Renal pelvis (tissue), 12 donors: ENCODE results near the gene ZNF658. TPM values are rescaled to one million over a fixed set of nuclear protein-coding genes. Genes with fewer than 3 reads are reported as not detected.
"Not testable (repeated sequence)": the region's sequence is repeated elsewhere in the genome, so short reads cannot be mapped to it uniquely, and the experiment has no call there.

Experiments
- DNase-seq: peaks from one replicate; pipeline ENCODE4 v3.0.0-alpha.2; 2013
- long read RNA-seq, 16 experiments: transcript quantifications; one replicate each; lab custom pipeline, GENCODE V29; 2026
- polyA plus RNA-seq, 3 donors: library from polyadenylated mRNA; unstranded; fragments of 120-200 nt; gene quantifications; one replicate each; pipeline ENCODE4 v1.2.1, GENCODE V29; 2013; ENCODE audit not compliant: insufficient read length in 3 of 3

The ZNF658 gene
- 10 to 100 TPM in 1 of 3 donors, 1 to 10 TPM in 2; 8.5 to 11.4 (median 8.9) TPM for polyA plus RNA-seq
- long read RNA-seq, donor 1, result 0 reads
- long read RNA-seq, donor 2, full-length matches to known transcripts, result 1 of 1 reads
- long read RNA-seq, donor 2, partial matches to known transcripts, result 0 of 1 reads
- long read RNA-seq, donor 2, other reads (novel, unspliced or antisense), result 0 of 1 reads
- long read RNA-seq, donor 3, full-length matches to known transcripts, result 1 of 1 reads
- long read RNA-seq, donor 3, partial matches to known transcripts, result 0 of 1 reads
- long read RNA-seq, donor 3, other reads (novel, unspliced or antisense), result 0 of 1 reads
- long read RNA-seq, donor 4, full-length matches to known transcripts, result 3 of 3 reads
- long read RNA-seq, donor 4, partial matches to known transcripts, result 0 of 3 reads
- long read RNA-seq, donor 4, other reads (novel, unspliced or antisense), result 0 of 3 reads
- long read RNA-seq, donor 5, full-length matches to known transcripts, result 1 of 1 reads
- long read RNA-seq, donor 5, partial matches to known transcripts, result 0 of 1 reads
- long read RNA-seq, donor 5, other reads (novel, unspliced or antisense), result 0 of 1 reads
- long read RNA-seq, donor 6, full-length matches to known transcripts, result 3 of 3 reads
- long read RNA-seq, donor 6, partial matches to known transcripts, result 0 of 3 reads
- long read RNA-seq, donor 6, other reads (novel, unspliced or antisense), result 0 of 3 reads
- long read RNA-seq, donor 7, full-length matches to known transcripts, result 3 of 3 reads
- long read RNA-seq, donor 7, partial matches to known transcripts, result 0 of 3 reads
- long read RNA-seq, donor 7, other reads (novel, unspliced or antisense), result 0 of 3 reads
- long read RNA-seq, donor 8, full-length matches to known transcripts, result 1 of 1 reads
- long read RNA-seq, donor 8, partial matches to known transcripts, result 0 of 1 reads
- long read RNA-seq, donor 8, other reads (novel, unspliced or antisense), result 0 of 1 reads
- long read RNA-seq, donor 9, result 0 reads
- long read RNA-seq, donor 10, full-length matches to known transcripts, result 1 of 1 reads
- long read RNA-seq, donor 10, partial matches to known transcripts, result 0 of 1 reads
- long read RNA-seq, donor 10, other reads (novel, unspliced or antisense), result 0 of 1 reads
- long read RNA-seq, donor 11, full-length matches to known transcripts, result 1 of 1 reads
- long read RNA-seq, donor 11, partial matches to known transcripts, result 0 of 1 reads
- long read RNA-seq, donor 11, other reads (novel, unspliced or antisense), result 0 of 1 reads
- long read RNA-seq, donor 12, full-length matches to known transcripts, result 5 of 5 reads
- long read RNA-seq, donor 12, partial matches to known transcripts, result 0 of 5 reads
- long read RNA-seq, donor 12, other reads (novel, unspliced or antisense), result 0 of 5 reads
- long read RNA-seq, donor 13, result 0 reads
- long read RNA-seq, donor 14, result 0 reads
- long read RNA-seq, donor 15, full-length matches to known transcripts, result 1 of 1 reads
- long read RNA-seq, donor 15, partial matches to known transcripts, result 0 of 1 reads
- long read RNA-seq, donor 15, other reads (novel, unspliced or antisense), result 0 of 1 reads
- long read RNA-seq, donor 16, full-length matches to known transcripts, result 5 of 5 reads
- long read RNA-seq, donor 16, partial matches to known transcripts, result 0 of 5 reads
- long read RNA-seq, donor 16, other reads (novel, unspliced or antisense), result 0 of 5 reads

- DNase-seq, result peak; percentile 79
Observed at GRCh38 chr9:66900490-66901131, at the start of gene ZNF658. ZNF658 (plus strand) TSS chr9:66900725; CDS start chr9:66903562, 2,837 bp downstream.

DNA sequence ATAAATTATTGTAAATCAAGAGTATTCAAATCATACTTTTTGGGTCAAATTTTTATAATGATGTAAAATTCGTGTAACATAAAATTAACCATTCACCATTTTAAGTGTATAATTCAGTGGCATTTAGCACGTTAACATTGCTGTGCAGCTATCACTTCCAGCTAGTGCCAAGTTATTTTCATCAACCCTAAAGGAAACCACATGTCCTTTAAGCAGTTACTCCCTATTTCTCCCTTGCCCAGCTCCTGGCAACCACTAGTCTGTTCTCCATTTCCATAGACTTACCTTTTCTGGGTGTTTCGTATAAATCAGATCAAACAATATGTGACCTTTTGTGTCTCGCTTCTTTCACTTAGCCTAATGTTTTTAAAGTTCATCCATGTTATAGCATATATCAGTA lies 38.8 kb upstream of the ZNF658 start:
- DNase-seq, result not testable (repeated sequence)

- not testable (repeated sequence) for DNase-seq
Observed at GRCh38 chr9:66868660-66869059, 31.9 kb upstream of the ZNF658 start.

- DNase-seq, result not testable (repeated sequence)
Observed at GRCh38 chr9:66880605-66881004, 19.9 kb upstream of the ZNF658 start.

DNA sequence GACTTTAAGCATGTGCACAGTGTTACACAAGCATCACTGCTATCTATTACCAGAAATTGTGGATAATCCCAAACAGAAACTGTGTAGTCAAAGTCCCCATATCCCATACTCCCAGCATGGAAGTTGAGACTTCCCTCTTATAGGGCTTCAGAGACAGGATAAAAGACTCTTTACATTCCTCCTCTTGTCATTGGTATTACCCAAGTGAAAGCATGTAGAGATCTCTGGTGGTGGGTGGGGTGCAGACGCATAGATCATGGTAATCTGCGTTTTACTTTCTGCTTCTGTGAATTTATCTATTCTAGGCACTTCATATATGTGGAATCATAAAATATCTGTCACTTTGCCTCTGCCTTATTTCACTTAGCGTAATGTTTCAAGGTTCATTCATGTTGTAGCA lies 18.7 kb upstream of the ZNF658 start:
- not testable (repeated sequence) for DNase-seq

DNA sequence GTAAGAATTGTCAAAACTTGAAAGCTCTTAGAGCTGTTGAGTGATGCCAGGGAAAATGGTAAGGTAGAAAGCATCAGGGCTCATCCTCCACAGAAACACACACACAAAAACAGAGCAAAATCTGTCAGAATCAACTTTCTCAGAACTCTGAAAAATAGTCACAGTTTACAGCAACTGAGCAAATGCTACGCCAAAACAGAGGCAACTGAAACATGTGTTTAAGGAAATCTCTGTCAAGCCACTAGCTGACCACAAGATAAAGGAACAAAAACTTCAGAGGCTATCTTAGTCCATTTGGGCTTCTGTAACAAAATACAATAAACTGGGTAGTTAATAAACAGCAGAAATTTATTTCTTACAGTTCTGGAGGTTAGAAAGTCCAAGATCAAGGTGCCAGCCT lies 10.2 kb upstream of the ZNF658 start:
- DNase-seq, result not testable (repeated sequence)

DNA sequence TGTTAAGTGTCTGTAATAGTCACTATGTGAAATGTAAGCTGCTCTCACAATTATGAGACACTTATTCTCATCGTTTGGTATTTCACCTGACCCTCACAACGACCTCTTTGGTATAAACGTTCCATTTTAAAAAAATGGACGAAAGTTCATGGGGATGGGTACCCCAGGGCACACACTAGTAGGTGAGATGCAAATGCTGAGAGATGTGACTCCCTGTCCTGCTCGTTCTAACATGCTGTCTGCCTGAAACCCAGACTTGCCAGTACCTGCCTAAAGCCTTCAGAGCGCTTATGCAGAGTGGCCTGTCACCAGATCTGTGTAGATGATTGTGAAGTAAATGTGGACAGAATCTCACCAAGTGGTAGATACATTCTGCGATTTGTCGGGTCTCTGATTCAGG lies 616 bp downstream of the ZNF658 start:
- not testable (repeated sequence) for DNase-seq

DNA sequence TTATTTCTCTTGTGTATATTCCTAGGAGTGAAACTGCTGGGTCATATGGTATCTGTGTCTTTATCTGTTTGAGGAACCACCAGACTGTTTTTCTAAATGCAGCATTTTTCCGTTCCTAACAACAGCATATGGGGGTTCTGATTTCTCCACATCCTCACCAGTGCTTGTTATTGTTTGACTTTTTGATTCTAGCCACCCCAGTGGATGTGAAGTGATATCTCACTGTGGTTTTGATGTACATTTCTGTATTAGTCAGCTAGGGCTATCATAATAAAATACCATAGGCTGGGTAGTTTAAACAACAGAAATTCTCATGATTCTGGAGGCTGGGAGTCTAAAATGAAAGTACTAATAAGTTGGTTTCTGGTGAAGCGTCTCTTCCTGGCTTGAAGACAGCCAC lies 9.0 kb downstream of the ZNF658 start:
- not testable (repeated sequence) for DNase-seq

DNA sequence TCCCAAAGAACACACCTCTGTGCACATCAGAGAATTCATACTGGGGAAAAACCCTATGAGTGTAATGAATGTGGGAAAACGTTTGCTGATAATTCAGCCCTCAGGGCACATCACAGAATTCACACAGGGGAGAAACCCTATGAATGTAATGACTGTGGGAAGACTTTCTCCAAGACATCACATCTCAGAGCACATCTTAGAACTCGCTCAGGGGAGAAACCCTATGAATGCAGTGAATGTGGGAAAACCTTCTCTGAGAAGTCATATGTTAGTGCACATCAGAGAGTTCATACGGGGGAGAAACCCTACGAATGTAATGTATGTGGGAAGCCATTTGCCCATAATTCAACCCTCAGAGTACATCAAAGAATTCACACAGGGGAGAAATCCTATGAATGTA lies 19.5 kb downstream of the ZNF658 start:
- DNase-seq, result not testable (repeated sequence)

DNA sequence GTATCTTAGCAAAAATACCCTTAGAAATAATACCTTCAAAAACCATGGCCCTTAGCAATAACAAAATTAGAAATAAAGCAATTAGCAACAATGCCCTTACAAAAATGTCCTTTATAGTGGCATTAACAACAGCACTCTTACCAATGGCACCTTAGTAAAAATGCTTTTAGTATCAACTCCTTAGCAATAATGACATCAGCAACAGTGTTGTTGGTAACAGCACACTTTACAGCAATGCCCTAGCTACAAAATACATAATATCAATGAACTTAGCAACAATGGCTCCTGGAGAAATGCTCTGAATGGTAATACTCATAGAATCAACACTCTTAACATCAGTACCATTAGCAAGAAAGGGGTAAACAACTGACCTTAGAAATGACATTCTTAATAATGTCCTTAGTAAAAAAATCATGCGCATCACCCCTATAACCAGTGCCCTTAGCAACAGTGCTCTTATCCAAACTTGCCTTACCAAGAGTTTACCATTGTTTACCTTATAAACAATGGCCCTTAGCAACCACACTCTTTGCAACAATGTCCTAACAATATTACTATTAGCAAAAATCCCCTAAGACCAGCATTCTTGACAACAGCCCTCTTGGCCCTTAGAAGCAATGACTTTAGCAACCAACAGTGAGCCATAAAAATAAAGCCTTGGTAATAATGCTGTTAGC lies 35.8 kb downstream of the ZNF658 start:
- DNase-seq, result not testable (repeated sequence)

DNA sequence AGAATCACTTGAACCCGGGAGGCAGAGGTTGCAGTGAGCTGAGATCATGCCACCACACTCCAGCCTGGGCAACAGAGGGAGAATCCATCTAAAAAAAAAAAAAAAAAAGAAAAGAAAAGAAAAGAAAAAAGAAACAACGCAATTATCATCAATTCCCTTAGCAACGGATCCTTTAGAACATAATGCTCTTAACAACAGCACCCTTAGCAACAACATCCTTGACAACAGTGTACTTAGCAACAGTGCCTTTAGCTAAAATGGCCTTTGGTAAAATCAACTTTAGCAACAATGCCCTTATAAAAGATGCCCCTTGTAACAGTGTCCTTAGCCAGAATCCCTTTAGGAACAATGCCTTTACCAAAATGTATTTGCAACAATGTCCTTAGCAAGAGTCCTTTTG lies 37.1 kb downstream of the ZNF658 start:
- DNase-seq, result not testable (repeated sequence)

DNA sequence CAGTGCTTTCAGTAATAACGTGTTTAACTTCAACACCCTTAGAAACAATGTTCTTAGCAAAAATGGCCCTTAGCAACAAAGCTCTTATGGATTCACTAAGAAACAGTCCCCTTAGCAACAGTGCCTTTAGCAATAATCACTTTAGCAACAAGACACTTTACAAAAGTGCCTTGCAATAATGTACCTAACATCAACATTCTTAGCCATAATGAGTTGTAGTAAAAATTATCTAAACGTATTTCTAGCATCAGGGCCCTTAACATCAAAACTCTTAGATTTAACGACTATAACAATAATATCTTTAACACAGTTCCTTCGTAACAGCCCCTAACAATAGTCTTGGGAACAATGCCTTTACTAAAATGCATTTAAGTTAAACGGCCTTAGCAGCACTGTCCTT lies 37.8 kb downstream of the ZNF658 start:
- not testable (repeated sequence) for DNase-seq

DNA sequence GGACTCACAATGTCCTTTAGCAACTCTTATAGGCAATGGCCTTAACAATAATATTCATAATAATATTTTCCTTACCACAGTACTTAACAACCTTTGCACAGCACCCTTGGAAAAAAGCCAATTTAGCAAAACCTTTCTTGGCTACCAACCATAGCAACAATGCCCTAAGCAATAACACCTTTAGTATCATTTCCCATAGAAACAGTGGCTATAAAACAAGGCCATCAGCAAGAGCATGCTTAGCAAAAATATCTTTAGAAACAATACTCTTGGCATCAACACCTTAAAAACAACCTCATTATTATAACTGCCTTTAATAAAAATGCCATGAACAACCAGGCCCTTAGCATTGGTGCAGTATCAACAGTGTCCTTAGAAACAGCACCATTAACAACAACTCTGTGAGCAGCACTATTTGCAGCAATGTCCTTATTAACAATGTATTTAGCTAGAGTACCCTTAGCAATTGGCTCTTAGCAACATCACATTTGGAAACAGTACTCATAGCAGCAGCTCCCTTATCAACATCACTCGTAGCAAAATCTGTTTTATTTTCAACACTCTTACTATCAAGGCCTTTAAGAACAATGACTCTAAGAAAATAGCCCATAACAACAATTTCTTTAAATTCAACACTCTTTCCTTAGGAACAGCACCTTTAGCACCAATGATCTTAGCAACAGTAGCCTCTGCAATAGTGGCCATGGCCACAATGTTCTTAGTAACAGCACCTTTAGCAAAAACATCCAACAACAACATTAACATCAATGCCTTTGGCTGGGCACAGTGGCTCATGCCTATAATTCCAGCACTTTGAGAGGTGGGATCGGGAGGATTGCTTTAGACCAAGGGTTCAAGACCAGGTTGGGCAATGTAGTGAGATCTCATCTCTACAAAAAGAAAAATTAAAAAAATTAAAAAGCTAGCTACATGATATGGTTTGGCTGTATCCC lies 39.6 kb downstream of the ZNF658 start:
- DNase-seq, result not testable (repeated sequence)

DNA sequence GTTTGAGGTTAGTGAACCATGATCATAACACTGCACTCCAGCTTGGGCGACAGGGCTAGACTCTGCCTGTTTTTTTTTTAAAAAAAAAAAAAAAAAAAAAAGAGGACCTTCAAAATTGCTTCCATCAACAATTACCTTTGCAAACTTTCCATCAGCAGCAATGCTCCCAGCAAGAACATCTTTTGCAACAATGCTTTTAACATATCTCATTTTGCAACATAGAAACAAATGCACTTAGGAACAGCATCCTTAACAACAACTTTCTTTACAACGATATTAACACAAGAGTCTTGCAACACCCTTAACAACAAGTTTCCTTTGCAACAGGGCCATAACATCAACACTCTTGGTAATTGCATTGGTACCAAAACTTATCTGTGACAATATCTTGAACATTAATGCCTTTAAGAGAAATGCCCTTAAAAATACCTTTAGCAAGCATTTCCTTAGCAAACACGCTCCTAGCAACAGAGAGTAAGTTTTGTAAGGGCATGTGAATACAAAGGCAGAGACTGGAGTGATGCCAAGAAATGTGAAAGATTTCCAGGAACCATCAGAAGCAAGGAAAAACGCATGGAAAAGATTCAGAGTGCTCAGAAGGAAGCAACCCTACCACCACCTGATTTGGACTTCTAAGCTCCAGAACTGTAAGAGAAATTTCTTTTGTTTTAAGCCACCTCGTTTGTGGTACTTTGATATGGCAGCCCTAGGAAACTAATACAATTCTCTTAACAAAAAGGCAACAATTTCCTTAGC lies 42.1 kb downstream of the ZNF658 start:
- not testable (repeated sequence) for DNase-seq

DNA sequence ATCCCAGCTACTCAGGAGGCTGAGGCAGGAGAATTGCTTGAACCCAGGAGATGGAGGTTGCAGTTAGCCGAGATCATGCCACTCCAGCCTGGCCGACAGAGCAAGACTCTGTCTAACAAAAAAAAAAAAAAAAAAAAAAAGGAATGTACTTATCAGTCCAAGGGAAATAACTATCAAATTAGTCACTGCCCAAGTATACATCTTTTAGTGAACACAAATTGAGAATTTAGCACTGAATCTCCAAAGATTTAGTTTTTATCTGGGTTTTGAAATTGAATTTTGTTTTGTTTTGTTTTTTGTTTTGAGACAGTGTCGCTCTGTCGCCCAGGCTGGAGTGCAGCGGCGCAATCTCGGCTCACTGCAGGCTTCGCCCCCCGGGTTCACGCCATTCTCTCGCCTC lies 52.1 kb downstream of the ZNF658 start:
- DNase-seq, result not testable (repeated sequence)
